ENCODE data around the gene MCTP1.
"Not testable (repeated sequence)": the region's sequence is repeated elsewhere in the genome, so short reads cannot be mapped to it uniquely, and the experiment has no call there.

The MCTP1 gene

GRCh38 chr5:95149387-95149786 is 135.5 kb downstream of the MCTP1 start:
- Histone ChIP-seq H3K9me3 (ENCODE audit: control insufficient read depth, low read length) (peaks cover 9% of the 10 kb centered on the region), H3K27ac (ENCODE audit: low read length, poor library complexity, severe bottlenecking) (no peak overlapping the region), H4K91ac (ENCODE audit: low read length) (no peak overlapping the region), H3K23ac (ENCODE audit: low read length in 2 of 2) (no peak overlapping the region), H3K4ac (ENCODE audit: low read depth in 1 of 2, low read length in 2 of 2) (no peak overlapping the region), H3K79me1 (replicated peaks; ENCODE audit: low read length, poor library complexity, severe bottlenecking) (no peaks in the 10 kb centered on the region), H2BK5ac (ENCODE audit: low read depth, low read length, poor library complexity, severe bottlenecking) (no peak overlapping the region), H3K27me3 (ENCODE audit: control insufficient read depth in 1 of 2, insufficient read depth in 1 of 2, low read length in 2 of 2) (no peaks in the 10 kb centered on the region), H2BK15ac (ENCODE audit: low read depth, poor library complexity, severe bottlenecking) (no peak overlapping the region), H4K8ac (ENCODE audit: low read length) (no peak overlapping the region), H3K14ac (ENCODE audit: low read length in 2 of 2) (no peak overlapping the region), H2AFZ (ENCODE audit: low read depth, low read length) (no peak overlapping the region), H2AK5ac (ENCODE audit: low read length, severe bottlenecking) (no peak overlapping the region), H3K4me2 (ENCODE audit: low read length, poor library complexity, severe bottlenecking) (no peak overlapping the region), H2BK12ac (ENCODE audit: low read length in 2 of 2) (no peak overlapping the region), H3K9ac (ENCODE audit: low read length) (no peak overlapping the region), H3K18ac (ENCODE audit: low read depth in 1 of 2, low read length in 2 of 2) (no peak overlapping the region), H3K4me3 (ENCODE audit: insufficient read depth in 1 of 2, low read depth in 1 of 2, low read length in 2 of 2) (no peak overlapping the region), H3K4me1 (ENCODE audit: control insufficient read depth, insufficient read depth, low read depth, low read length) (no peaks in the 10 kb centered on the region), H3K36me3 (ENCODE audit: control insufficient read depth in 1 of 2, insufficient read depth in 2 of 2, low read depth in 1 of 2, low read length in 2 of 2) (no peaks in the 10 kb centered on the region), H2BK120ac (ENCODE audit: low read depth, low read length) (no peak overlapping the region)
- whole genome bisulfite sequencing: 84% methylated on average over 4 of the region's 4 CpGs
- DNase-seq: no peak

- H3K27ac ChIP-seq (ENCODE audit: low read length, poor library complexity, severe bottlenecking): no peak overlapping the region
- DNase-seq: no peak
- no peak overlapping the region for H2AFZ ChIP-seq (ENCODE audit: low read depth, low read length)
- H3K9ac ChIP-seq (ENCODE audit: low read length): no peak overlapping the region
- peaks cover 9% of the 10 kb centered on the region for H3K9me3 ChIP-seq (ENCODE audit: control insufficient read depth, low read length)
- no peak overlapping the region for H3K4me2 ChIP-seq (ENCODE audit: low read length, poor library complexity, severe bottlenecking)
- H2BK5ac ChIP-seq (ENCODE audit: low read depth, low read length, poor library complexity, severe bottlenecking): no peak overlapping the region
- no peak overlapping the region for H3K23ac ChIP-seq (ENCODE audit: low read length in 2 of 2)
- H3K14ac ChIP-seq (ENCODE audit: low read length in 2 of 2): no peak overlapping the region
- H3K36me3 ChIP-seq (ENCODE audit: control insufficient read depth in 1 of 2, insufficient read depth in 2 of 2, low read depth in 1 of 2, low read length in 2 of 2): no peaks in the 10 kb centered on the region
- no peaks in the 10 kb centered on the region for H3K4me1 ChIP-seq (ENCODE audit: control insufficient read depth, insufficient read depth, low read depth, low read length)
- H3K18ac ChIP-seq (ENCODE audit: low read depth in 1 of 2, low read length in 2 of 2): no peak overlapping the region
- no peaks in the 10 kb centered on the region for H3K27me3 ChIP-seq (ENCODE audit: control insufficient read depth in 1 of 2, insufficient read depth in 1 of 2, low read length in 2 of 2)
- no peak overlapping the region for H3K4ac ChIP-seq (ENCODE audit: low read depth in 1 of 2, low read length in 2 of 2)
- H3K4me3 ChIP-seq (ENCODE audit: insufficient read depth in 1 of 2, low read depth in 1 of 2, low read length in 2 of 2): no peak overlapping the region
- H2BK120ac ChIP-seq (ENCODE audit: low read depth, low read length): no peak overlapping the region
- no peak overlapping the region for H2BK12ac ChIP-seq (ENCODE audit: low read length in 2 of 2)
- no peak overlapping the region for H4K91ac ChIP-seq (ENCODE audit: low read length)
- no peak overlapping the region for H2BK15ac ChIP-seq (ENCODE audit: low read depth, poor library complexity, severe bottlenecking)
- H3K79me1 ChIP-seq (replicated peaks; ENCODE audit: low read length, poor library complexity, severe bottlenecking): no peaks in the 10 kb centered on the region
- no peak overlapping the region for H4K8ac ChIP-seq (ENCODE audit: low read length)
- no peak overlapping the region for H2AK5ac ChIP-seq (ENCODE audit: low read length, severe bottlenecking)
These were observed 136.4 kb downstream of the MCTP1 start for GRCh38 chr5:95148453-95148852.

- not testable (repeated sequence) for H3K4me2 ChIP-seq (ENCODE audit: low read length, poor library complexity, severe bottlenecking)
These were observed 141.0 kb downstream of the MCTP1 start for GRCh38 chr5:95143858-95144257.

GRCh38 chr5:95142145-95142544 is 142.7 kb downstream of the MCTP1 start:
- no peak overlapping the region for H3K4ac ChIP-seq (ENCODE audit: low read depth in 1 of 2, low read length in 2 of 2)
- no peak overlapping the region for H4K8ac ChIP-seq (ENCODE audit: low read length)
- no peak overlapping the region for H3K23ac ChIP-seq (ENCODE audit: low read length in 2 of 2)
- no peaks in the 10 kb centered on the region for H3K4me1 ChIP-seq (ENCODE audit: control insufficient read depth, insufficient read depth, low read depth, low read length)
- no peak for DNase-seq
- H2BK12ac ChIP-seq (ENCODE audit: low read length in 2 of 2): no peak overlapping the region
- WGBS: 57% methylated on average over 1 of the region's 3 CpGs
- no peak overlapping the region for H3K4me3 ChIP-seq (ENCODE audit: insufficient read depth in 1 of 2, low read depth in 1 of 2, low read length in 2 of 2)
- H4K91ac ChIP-seq (ENCODE audit: low read length): no peak overlapping the region
- H3K14ac ChIP-seq (ENCODE audit: low read length in 2 of 2): no peak overlapping the region
- H2AFZ ChIP-seq (ENCODE audit: low read depth, low read length): no peak overlapping the region
- no peak overlapping the region for H2BK120ac ChIP-seq (ENCODE audit: low read depth, low read length)
- no peak overlapping the region for H3K18ac ChIP-seq (ENCODE audit: low read depth in 1 of 2, low read length in 2 of 2)
- no peak overlapping the region for H2BK15ac ChIP-seq (ENCODE audit: low read depth, poor library complexity, severe bottlenecking)
- no peaks in the 10 kb centered on the region for H3K36me3 ChIP-seq (ENCODE audit: control insufficient read depth in 1 of 2, insufficient read depth in 2 of 2, low read depth in 1 of 2, low read length in 2 of 2)
- no peak overlapping the region for H2BK5ac ChIP-seq (ENCODE audit: low read depth, low read length, poor library complexity, severe bottlenecking)
- H3K27ac ChIP-seq (ENCODE audit: low read length, poor library complexity, severe bottlenecking): no peak overlapping the region
- H3K9me3 ChIP-seq (ENCODE audit: control insufficient read depth, low read length): no peaks in the 10 kb centered on the region
- no peaks in the 10 kb centered on the region for H3K27me3 ChIP-seq (ENCODE audit: control insufficient read depth in 1 of 2, insufficient read depth in 1 of 2, low read length in 2 of 2)
- no peak overlapping the region for H3K9ac ChIP-seq (ENCODE audit: low read length)
- no peak overlapping the region for H2AK5ac ChIP-seq (ENCODE audit: low read length, severe bottlenecking)
- H3K4me2 ChIP-seq (ENCODE audit: low read length, poor library complexity, severe bottlenecking): no peak overlapping the region
- H3K79me1 ChIP-seq (replicated peaks; ENCODE audit: low read length, poor library complexity, severe bottlenecking): no peaks in the 10 kb centered on the region

More at GRCh38 chr5:95143858-95144257, 141.0 kb downstream of the MCTP1 start:
- H2BK5ac ChIP-seq (ENCODE audit: low read depth, low read length, poor library complexity, severe bottlenecking); H2AFZ ChIP-seq (ENCODE audit: low read depth, low read length); H3K23ac ChIP-seq (ENCODE audit: low read length in 2 of 2); H3K4ac ChIP-seq (ENCODE audit: low read depth in 1 of 2, low read length in 2 of 2); H3K36me3 ChIP-seq (ENCODE audit: control insufficient read depth in 1 of 2, insufficient read depth in 2 of 2, low read depth in 1 of 2, low read length in 2 of 2); H2BK15ac ChIP-seq (ENCODE audit: low read depth, poor library complexity, severe bottlenecking); H2AK5ac ChIP-seq (ENCODE audit: low read length, severe bottlenecking); H3K27me3 ChIP-seq (ENCODE audit: control insufficient read depth in 1 of 2, insufficient read depth in 1 of 2, low read length in 2 of 2); H3K18ac ChIP-seq (ENCODE audit: low read depth in 1 of 2, low read length in 2 of 2); H4K8ac ChIP-seq (ENCODE audit: low read length); H2BK120ac ChIP-seq (ENCODE audit: low read depth, low read length); H2BK12ac ChIP-seq (ENCODE audit: low read length in 2 of 2); H4K91ac ChIP-seq (ENCODE audit: low read length); DNase-seq; H3K14ac ChIP-seq (ENCODE audit: low read length in 2 of 2); H3K4me1 ChIP-seq (ENCODE audit: control insufficient read depth, insufficient read depth, low read depth, low read length); H3K9me3 ChIP-seq (ENCODE audit: control insufficient read depth, low read length); H3K4me3 ChIP-seq (ENCODE audit: insufficient read depth in 1 of 2, low read depth in 1 of 2, low read length in 2 of 2); H3K9ac ChIP-seq (ENCODE audit: low read length); H3K27ac ChIP-seq (ENCODE audit: low read length, poor library complexity, severe bottlenecking); H3K79me1 ChIP-seq (replicated peaks; ENCODE audit: low read length, poor library complexity, severe bottlenecking): not testable (repeated sequence)
- 100% methylated on average over 1 of the region's 2 CpGs for WGBS

All from mesenchymal stem cell (in vitro differentiated cells and primary cell).